Adrenal gland (tissue), 5 donors: ENCODE data around the gene PTGES2.

ENCODE experiments used
- POLR2A ChIP-seq, 2 donors: fragments of 450-650 bp; IDR thresholded peaks; one replicate each; pipeline ENCODE4 v1.6.1; 2017; ENCODE audit warnings: antibody characterized with exemption in 2 of 2, mild to moderate bottlenecking in 2 of 2, moderate library complexity in 1 of 2
- TF ChIP-seq, protein P1 (sequence below), 6 experiments: fragments of 450-650 bp in 4 of 6; fragments of 200-600 bp in 2 of 6; sonication (generic) in 1 of 6; IDR thresholded peaks; 1 replicate in 5 of 6; 2 replicates in 1 of 6; pipeline versions ENCODE4 v1.5.1 to v1.8.0; 2016 to 2021; ENCODE audit warnings: antibody characterized with exemption in 6 of 6, mild to moderate bottlenecking in 2 of 6, moderate library complexity in 1 of 6
- donor health status: DM: no; HTN: no; CAD: no.

DNA sequence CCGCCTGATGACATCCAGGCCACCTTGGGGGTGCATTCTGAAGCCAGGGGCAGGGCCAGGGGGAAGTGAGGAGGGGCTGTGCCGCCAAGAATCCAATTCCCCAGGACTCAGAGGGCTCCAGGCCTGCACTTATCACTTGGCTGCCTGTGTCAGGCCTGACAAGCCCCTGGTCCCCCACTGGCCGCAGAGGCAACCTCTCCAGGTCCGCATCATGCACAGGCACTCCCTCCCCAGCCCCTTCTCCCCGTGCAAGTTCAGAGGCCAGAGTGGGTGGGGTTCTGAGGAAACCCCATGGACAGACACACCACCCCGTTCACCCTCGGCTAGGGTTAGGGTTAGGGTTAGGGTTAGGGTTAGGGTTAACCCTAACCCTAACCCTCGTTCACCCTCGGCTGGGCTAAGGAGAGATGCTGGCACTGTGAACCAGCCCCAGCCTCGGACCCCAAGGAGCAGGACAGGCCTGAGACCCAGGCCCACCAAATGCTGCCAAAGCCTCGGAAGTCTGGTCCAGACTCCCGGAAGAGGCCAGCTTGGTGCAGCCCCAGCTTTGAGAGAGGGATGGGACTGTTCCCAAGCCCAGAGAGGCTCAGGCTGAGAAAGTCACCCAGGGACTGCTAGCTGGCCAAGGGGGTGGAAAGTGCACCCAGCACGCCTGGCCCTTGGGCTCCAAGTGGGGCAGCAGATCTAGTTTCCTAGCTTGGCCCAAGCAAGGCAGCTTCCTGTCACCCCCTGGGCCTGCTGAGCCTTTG is 26.6 kb upstream of the PTGES2 start:
- TF ChIP-seq, protein P1, sequence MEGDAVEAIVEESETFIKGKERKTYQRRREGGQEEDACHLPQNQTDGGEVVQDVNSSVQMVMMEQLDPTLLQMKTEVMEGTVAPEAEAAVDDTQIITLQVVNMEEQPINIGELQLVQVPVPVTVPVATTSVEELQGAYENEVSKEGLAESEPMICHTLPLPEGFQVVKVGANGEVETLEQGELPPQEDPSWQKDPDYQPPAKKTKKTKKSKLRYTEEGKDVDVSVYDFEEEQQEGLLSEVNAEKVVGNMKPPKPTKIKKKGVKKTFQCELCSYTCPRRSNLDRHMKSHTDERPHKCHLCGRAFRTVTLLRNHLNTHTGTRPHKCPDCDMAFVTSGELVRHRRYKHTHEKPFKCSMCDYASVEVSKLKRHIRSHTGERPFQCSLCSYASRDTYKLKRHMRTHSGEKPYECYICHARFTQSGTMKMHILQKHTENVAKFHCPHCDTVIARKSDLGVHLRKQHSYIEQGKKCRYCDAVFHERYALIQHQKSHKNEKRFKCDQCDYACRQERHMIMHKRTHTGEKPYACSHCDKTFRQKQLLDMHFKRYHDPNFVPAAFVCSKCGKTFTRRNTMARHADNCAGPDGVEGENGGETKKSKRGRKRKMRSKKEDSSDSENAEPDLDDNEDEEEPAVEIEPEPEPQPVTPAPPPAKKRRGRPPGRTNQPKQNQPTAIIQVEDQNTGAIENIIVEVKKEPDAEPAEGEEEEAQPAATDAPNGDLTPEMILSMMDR (IDR thresholded peaks at IDR 0.05) = no peak
- no peak for TF ChIP-seq POLR2A (IDR thresholded peaks at IDR 0.05)
